SK-N-SH (cell line): ENCODE results near the gene OR2T27. TPM values are rescaled to one million over a fixed set of nuclear protein-coding genes. Genes with fewer than 3 reads are reported as not detected.

Source experiments
- CTCF ChIA-PET: fragments of 300-600, 350-600 bp; formaldehyde crosslinking; extraction: SDS; loops from one replicate; lab custom pipeline; 2021; lab: Yijun Ruan, JAX
- POLR2A ChIA-PET: fragments of 350-600 bp; sonication (Branson Sonifier 250); formaldehyde crosslinking; extraction: SDS; loops from one replicate; lab custom pipeline; 2020; ENCODE audit warnings: antibody characterized with exemption, inconsistent platforms; lab: Yijun Ruan, JAX
- DNase-seq: peaks from one replicate; pipeline ENCODE4 v3.0.0; 2012
- H2AFZ ChIP-seq: fragments of 200-600 bp; sonication (generic); 2 replicates; pipeline ENCODE4 v1.8.1; 2016; ENCODE audit warnings: antibody characterized with exemption, mild to moderate bottlenecking, low read depth
- H3F3A ChIP-seq: fragments of 200-600 bp; sonication (generic); replicated peaks from 2 replicates; pipeline ENCODE3; 2016; ENCODE audit warnings: antibody characterized with exemption, mild to moderate bottlenecking; ENCODE audit not compliant: insufficient read depth
- H3K27ac ChIP-seq, 2 experiments: fragments of 200-500 bp in 1 of 2; fragments of 200-600 bp in 1 of 2; sonication (Bioruptor generic) in 1 of 2; sonication (generic), shearing (Covaris generic) in 1 of 2; 2 replicates each; pipeline versions ENCODE4 v1.5.1 to v1.6.1; 2014 to 2016; ENCODE audit warnings: low read depth in 2 of 2, inconsistent platforms in 1 of 2, low read length in 1 of 2, mild to moderate bottlenecking in 1 of 2, mixed read lengths in 1 of 2
- H3K27me3 ChIP-seq: fragments of 200-600 bp; sonication (generic), shearing (Covaris generic); 2 replicates; pipeline ENCODE4 v1.6.1; 2016; ENCODE audit warnings: mixed run types; ENCODE audit not compliant: insufficient read depth
- H3K36me3 ChIP-seq, 2 experiments: fragments of 200-500 bp in 1 of 2; fragments of 200-600 bp in 1 of 2; sonication (Bioruptor generic) in 1 of 2; sonication (generic) in 1 of 2; replicated peaks in 1 of 2; 2 replicates each; pipeline versions ENCODE3 to v1.5.1; 2014 to 2016; ENCODE audit warnings: low read length in 1 of 2, mild to moderate bottlenecking in 1 of 2; ENCODE audit not compliant: insufficient read depth in 2 of 2, control insufficient read depth in 1 of 2
- H3K4me1 ChIP-seq, 2 experiments: fragments of 200-500 bp in 1 of 2; fragments of 200-600 bp in 1 of 2; sonication (Bioruptor generic) in 1 of 2; sonication (generic), shearing (Covaris generic) in 1 of 2; 2 replicates each; pipeline versions ENCODE4 v1.5.1 to v1.6.1; 2014 to 2016; ENCODE audit warnings: low read depth in 1 of 2, low read length in 1 of 2, mixed run types in 1 of 2; ENCODE audit not compliant: insufficient read depth in 2 of 2, control insufficient read depth in 1 of 2
- H3K4me2 ChIP-seq: fragments of 200-600 bp; sonication (generic), shearing (Covaris generic); 2 replicates; pipeline ENCODE4 v1.6.1; 2017; ENCODE audit warnings: mixed run types
- H3K4me3 ChIP-seq, 2 experiments: fragments of 200-500 bp in 1 of 2; fragments of 200-600 bp in 1 of 2; sonication (Bioruptor generic) in 1 of 2; sonication (generic), shearing (Covaris generic) in 1 of 2; 2 replicates each; pipeline versions ENCODE4 v1.5.1 to v1.8.1; 2014 to 2016; ENCODE audit warnings: low read depth in 2 of 2, inconsistent platforms in 1 of 2, low read length in 1 of 2, mild to moderate bottlenecking in 1 of 2, mixed read lengths in 1 of 2, moderate library complexity in 1 of 2
- H3K79me2 ChIP-seq: fragments of 200-600 bp; sonication (generic); 2 replicates; pipeline ENCODE4 v1.8.1; 2017; ENCODE audit warnings: mild to moderate bottlenecking; ENCODE audit not compliant: insufficient read depth
- H3K9ac ChIP-seq: fragments of 200-600 bp; sonication (generic); 2 replicates; pipeline ENCODE4 v1.6.1; 2017; ENCODE audit warnings: mixed run types
- H3K9me2 ChIP-seq: fragments of 200-600 bp; sonication (generic); 2 replicates; pipeline ENCODE4 v1.6.1; 2017; ENCODE audit warnings: mixed run types
- H3K9me3 ChIP-seq: fragments of 200-600 bp; sonication (generic); 2 replicates; pipeline ENCODE4 v1.6.1; 2017; ENCODE audit warnings: mixed run types, mild to moderate bottlenecking, moderate library complexity
- H4K20me1 ChIP-seq: fragments of 200-600 bp; sonication (generic); 2 replicates; pipeline ENCODE4 v1.6.1; 2017; ENCODE audit warnings: mild to moderate bottlenecking, mixed run types; ENCODE audit not compliant: insufficient read depth
- CHD2 ChIP-seq: fragments of 150-350 bp; IDR thresholded peaks from 2 replicates; pipeline ENCODE4 v1.6.1; 2018; ENCODE audit warnings: low read length; ENCODE audit not compliant: partially characterized antibody
- CTCF ChIP-seq: fragments of 200-600 bp; sonication (generic); IDR thresholded peaks from 2 replicates; pipeline ENCODE4 v1.6.1; 2017; ENCODE audit warnings: antibody characterized with exemption, mild to moderate bottlenecking, moderate library complexity
- ELF1 ChIP-seq: IDR thresholded peaks from 2 replicates; pipeline ENCODE4 v1.4.0; 2012
- FOSL2 ChIP-seq: IDR thresholded peaks from 2 replicates; pipeline ENCODE4 v1.4.0; 2012; ENCODE audit warnings: low read depth, mild to moderate bottlenecking, moderate library complexity, borderline replicate concordance
- FOXM1 ChIP-seq: IDR thresholded peaks from 2 replicates; pipeline ENCODE4 v1.4.0; 2012; ENCODE audit warnings: low read depth, mild to moderate bottlenecking
- GABPA ChIP-seq: IDR thresholded peaks from 2 replicates; pipeline ENCODE4 v1.4.0; 2012; ENCODE audit warnings: low read depth, mild to moderate bottlenecking
- IRF3 ChIP-seq: fragments of 150-350 bp; IDR thresholded peaks from 2 replicates; pipeline ENCODE4 v1.6.1; 2016; ENCODE audit warnings: mild to moderate bottlenecking, low read depth, low read length
- JUND ChIP-seq: IDR thresholded peaks from 2 replicates; pipeline ENCODE4 v1.4.0; 2012
- MAX ChIP-seq: IDR thresholded peaks from 2 replicates; pipeline ENCODE4 v1.4.0; 2012; ENCODE audit warnings: low read depth
- NRF1 ChIP-seq: IDR thresholded peaks from 2 replicates; pipeline ENCODE4 v1.6.1; 2012; ENCODE audit warnings: low read depth, mild to moderate bottlenecking, low read length
- POLR2AphosphoS5 ChIP-seq: IDR thresholded peaks from 2 replicates; pipeline ENCODE4 v1.6.1; 2012; ENCODE audit warnings: low read depth, low read length
- RCOR1 ChIP-seq: fragments of 150-350 bp; IDR thresholded peaks from 2 replicates; pipeline ENCODE4 v1.6.1; 2017; ENCODE audit warnings: antibody characterized with exemption, low read length
- RFX5 ChIP-seq: IDR thresholded peaks from 2 replicates; pipeline ENCODE4 v1.6.1; 2012; ENCODE audit warnings: mild to moderate bottlenecking, improper control_type of control experiment, low read length
- RXRA ChIP-seq: IDR thresholded peaks from 2 replicates; pipeline ENCODE4 v1.4.0; 2012; ENCODE audit warnings: low read depth, mild to moderate bottlenecking, borderline replicate concordance
- TCF12 ChIP-seq: IDR thresholded peaks from 2 replicates; pipeline ENCODE4 v1.4.0; 2012
- USF1 ChIP-seq: IDR thresholded peaks from 2 replicates; pipeline ENCODE4 v1.4.0; 2012; ENCODE audit warnings: low read depth, borderline replicate concordance
- USF2 ChIP-seq: fragments of 150-350 bp; IDR thresholded peaks from 2 replicates; pipeline ENCODE4 v1.6.1; 2017; ENCODE audit warnings: antibody characterized with exemption, low read length, low read depth, borderline replicate concordance
- WGBS: methylation state at CpG from one replicate; pipeline ENCODE4 v1.1.6; 2017; ENCODE audit warnings: low lambda C conversion rate; 5-methylcytosine and 5-hydroxymethylcytosine counted together
- polyA plus RNA-seq, 3 experiments: library from polyadenylated mRNA; depleted of rRNA; stranded (reverse); fragments of >200 nt; gene quantifications; 2 replicates each; pipeline ENCODE4 v1.2.3, GENCODE V29; 2012

The OR2T27 gene
- polyA plus RNA-seq, 1 of the 3 experiments (the other 2 are of a cell fraction) = not detected

GRCh38 chr1:248699099-248699498 is 43.8 kb upstream of the OR2T27 start:
- Histone ChIP-seq H3K27ac (no peak overlapping the region), H4K20me1 (no peaks in the 10 kb centered on the region), H2AFZ (no peak overlapping the region), H3K4me1 (no peaks in the 10 kb centered on the region), H3K4me3 (no peak overlapping the region), H3K9me2 (no peaks in the 10 kb centered on the region), H3K4me2 (no peak overlapping the region), H3K79me2 (no peaks in the 10 kb centered on the region), H3K9ac (no peak overlapping the region), H3F3A (no peaks in the 10 kb centered on the region), H3K36me3 (no peaks in the 10 kb centered on the region), H3K9me3 (no peaks in the 10 kb centered on the region), H3K27me3 (no peaks in the 10 kb centered on the region; the same call in 1 of the 2 replicates)
- CTCF ChIA-PET = no interaction called here
- POLR2A ChIA-PET = no interaction called here
- no peak for DNase-seq
- 5% methylated on average over 1 of the region's 1 CpG for WGBS
- TF ChIP-seq RFX5 (no peak), ELF1 (no peak), GABPA (no peak), FOXM1 (no peak), FOSL2 (no peak), IRF3 (no peak), USF2 (no peak), RCOR1 (no peak), NRF1 (no peak), POLR2AphosphoS5 (no peak), JUND (no peak), CTCF (no peak), TCF12 (no peak), USF1 (no peak), MAX (no peak), CHD2 (no peak), RXRA (no peak)
